ENCODE measurements around the gene DNAJC13. TPM values are rescaled to one million over a fixed set of nuclear protein-coding genes. Genes with fewer than 3 reads are reported as not detected.

The DNAJC13 gene
- total RNA-seq, 1 experiment from 2014 or later = 28.8 TPM

- H2AFZ ChIP-seq (ENCODE audit: low read depth, low read length, poor library complexity, severe bottlenecking) = no peak overlapping the region
- H3K4me2 ChIP-seq (ENCODE audit: low read length) = no peak overlapping the region
- no peaks in the 10 kb centered on the region for H3K9me2 ChIP-seq (ENCODE audit: insufficient read depth)
- RAD21 ChIA-PET (ENCODE audit: low non-redundant PET in 1 of 2, low total read pairs in 2 of 2, uncharacterized antibody in 2 of 2, unreplicated experiment in 2 of 2) = no interaction called here
- no peaks in the 10 kb centered on the region for H4K20me1 ChIP-seq (ENCODE audit: insufficient read depth)
- intact Hi-C loops (cut with micrococcal nuclease) = no loop called here
- no peaks in the 10 kb centered on the region for H3K4me1 ChIP-seq (ENCODE audit: control insufficient read depth in 1 of 2, insufficient read depth in 2 of 2, low read length in 2 of 2)
- ATAC-seq (no peak), DNase-seq (ENCODE audit: low read depth, low spot score) (no peak)
- H3K27me3 ChIP-seq (ENCODE audit: insufficient read depth, low read length) = no peaks in the 10 kb centered on the region
- CTCF ChIA-PET = no interaction called here
- BruUV-seq (replicated peaks) = no TSS peak
- H3K9me3 ChIP-seq (ENCODE audit: control insufficient read depth in 1 of 2, insufficient read depth in 1 of 2, low read depth in 1 of 2, low read length in 2 of 2) = no peaks in the 10 kb centered on the region
- no peaks in the 10 kb centered on the region for H3K79me2 ChIP-seq (ENCODE audit: insufficient read depth, low read length)
- no peak overlapping the region for H3K27ac ChIP-seq (ENCODE audit: low read depth, low read length)
- POLR2A ChIA-PET = interaction anchor here (0.6 kb wide), 1 partner anchor 64 kb away, joined by 3 read pairs; the partner anchor contains the start of gene ACP3
- TF ChIP-seq REST (IDR thresholded peaks at IDR 0.05; ENCODE audit: low read depth) (no peak), JUND (IDR thresholded peaks at IDR 0.05) (no peak), CEBPB (IDR thresholded peaks at IDR 0.05; ENCODE audit: low read depth) (no peak), EZH2 (IDR thresholded peaks at IDR 0.05) (no peak)
- H3K36me3 ChIP-seq (ENCODE audit: control insufficient read depth in 1 of 2, insufficient read depth in 2 of 2, low read length in 2 of 2) = no peaks in the 10 kb centered on the region
- no peak overlapping the region for H3K9ac ChIP-seq (ENCODE audit: low read length)
- H3K4me3 ChIP-seq (replicated peaks in 1 of 2; ENCODE audit: low read depth in 1 of 2, low read length in 2 of 2) = no peak overlapping the region
Measured at GRCh38 chr3:132380920-132381319, 36.4 kb upstream of the DNAJC13 start.

- H3K9me2 ChIP-seq (ENCODE audit: insufficient read depth) = no peaks in the 10 kb centered on the region
- POLR2A ChIA-PET = interaction anchor here (0.6 kb wide), 1 partner anchor 64 kb away, joined by 3 read pairs; the partner anchor contains the start of gene ACP3
- RAD21 ChIA-PET (ENCODE audit: low non-redundant PET in 1 of 2, low total read pairs in 2 of 2, uncharacterized antibody in 2 of 2, unreplicated experiment in 2 of 2) = interaction anchor here in 1 of 2 experiments (0.8 kb wide), 1 partner anchor 30 kb away, joined by 3 read pairs; no protein-coding TSS in a partner anchor
- H3K27me3 ChIP-seq (ENCODE audit: insufficient read depth, low read length) = peaks cover under 1% of the 10 kb centered on the region; the same call in 1 of the 2 replicates
- ATAC-seq = no peak
- no peaks in the 10 kb centered on the region for H3K4me1 ChIP-seq (ENCODE audit: control insufficient read depth in 1 of 2, insufficient read depth in 2 of 2, low read length in 2 of 2)
- no peak overlapping the region for H3K27ac ChIP-seq (ENCODE audit: low read depth, low read length)
- no peak overlapping the region for H3K4me2 ChIP-seq (ENCODE audit: low read length)
- H3K9me3 ChIP-seq (ENCODE audit: control insufficient read depth in 1 of 2, insufficient read depth in 1 of 2, low read depth in 1 of 2, low read length in 2 of 2) = no peaks in the 10 kb centered on the region
- no peak for TF ChIP-seq EZH2 (IDR thresholded peaks at IDR 0.05)
- no peak for TF ChIP-seq SRF (IDR thresholded peaks at IDR 0.05; ENCODE audit: low read depth)
- TF ChIP-seq POLR2AphosphoS5 (IDR thresholded peaks at IDR 0.05; ENCODE audit: low read depth, low read length) = no peak
- intact Hi-C loops (cut with micrococcal nuclease) = no loop called here
- no peak overlapping the region for H3K9ac ChIP-seq (ENCODE audit: low read length)
- DNase-seq (ENCODE audit: low read depth, low spot score) = no peak
- CTCF ChIA-PET = no interaction called here
- no peaks in the 10 kb centered on the region for H4K20me1 ChIP-seq (ENCODE audit: insufficient read depth)
- H3K36me3 ChIP-seq (ENCODE audit: control insufficient read depth in 1 of 2, insufficient read depth in 2 of 2, low read length in 2 of 2) = no peaks in the 10 kb centered on the region
- no peaks in the 10 kb centered on the region for H3K79me2 ChIP-seq (ENCODE audit: insufficient read depth, low read length)
- no TSS peak for BruUV-seq (replicated peaks)
- H3K4me3 ChIP-seq (replicated peaks in 1 of 2; ENCODE audit: low read depth in 1 of 2, low read length in 2 of 2) = no peak overlapping the region
- no peak overlapping the region for H2AFZ ChIP-seq (ENCODE audit: low read depth, low read length, poor library complexity, severe bottlenecking)
Measured at GRCh38 chr3:132381348-132381944, 35.9 kb upstream of the DNAJC13 start.
